ENCODE data around the gene PLPP3.

The PLPP3 gene

DNA sequence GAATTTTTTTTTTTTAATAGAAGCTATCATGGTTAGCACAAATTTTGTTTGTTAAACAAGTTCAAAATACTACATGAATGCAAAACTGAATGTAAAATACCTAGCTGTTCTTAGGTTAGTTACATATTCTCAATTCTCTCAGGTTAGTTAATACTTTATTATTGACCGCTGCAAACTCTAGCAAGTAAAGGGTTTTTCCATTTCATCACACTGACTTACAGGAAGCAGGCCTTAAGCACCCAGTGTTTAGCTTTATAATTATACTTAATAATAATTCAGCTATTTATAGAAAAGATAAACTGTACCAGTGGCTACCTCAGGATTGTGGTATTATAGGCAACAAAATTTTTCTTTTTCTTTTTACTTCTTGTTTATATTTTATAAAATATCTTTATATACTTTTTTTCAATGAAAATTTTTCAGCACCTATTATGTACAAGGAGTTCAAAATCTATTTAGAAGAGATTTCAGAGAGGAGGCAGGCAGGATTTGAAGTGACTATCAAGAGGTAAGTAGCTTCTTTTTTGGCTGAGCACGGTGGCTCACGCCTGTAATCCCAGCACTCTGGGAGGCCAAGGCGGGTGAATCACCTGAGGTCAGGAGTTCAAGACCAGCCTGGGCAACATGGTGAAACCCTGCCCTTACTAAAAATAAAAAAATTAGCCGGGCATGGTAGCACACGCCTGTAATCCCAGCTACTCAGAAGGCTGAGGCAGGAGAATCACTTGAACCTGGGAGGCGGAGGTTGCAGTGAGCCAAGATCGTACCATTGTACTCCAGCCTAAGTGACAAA lies 17.9 kb downstream of the PLPP3 start:
- CTCF ChIA-PET: interaction anchor here (0.7 kb wide), 3 partner anchors 22 to 364 kb away, joined by 3 to 5 read pairs (median 3); no protein-coding TSS in a partner anchor
- H3K4me3 ChIP-seq (ENCODE audit: low read depth, low read length): no peak overlapping the region
- no peak for TF ChIP-seq ZNF37A (tag by site-specific recombination; IDR thresholded peaks at IDR 0.05)
- TF ChIP-seq ZNF777 (tag by site-specific recombination; IDR thresholded peaks at IDR 0.05; ENCODE audit: borderline replicate concordance): no peak
- H3K4me1 ChIP-seq (ENCODE audit: control insufficient read depth, insufficient read depth, low read length): peaks cover 1% of the 10 kb centered on the region; the same call in 1 of the 2 replicates
- POLR2A ChIA-PET: no interaction called here
- H3K9me3 ChIP-seq (ENCODE audit: control insufficient read depth, insufficient read depth, low read depth, low read length): no peaks in the 10 kb centered on the region
- H3K36me3 ChIP-seq (ENCODE audit: control insufficient read depth in 2 of 2, insufficient read depth in 1 of 2, low read length in 2 of 2): no peaks in the 10 kb centered on the region
- no peak overlapping the region for H3K27ac ChIP-seq (ENCODE audit: extremely low read depth, low read depth, low read length)

- no peak for TF ChIP-seq KLF1 (tag by site-specific recombination; IDR thresholded peaks at IDR 0.05)
- TF ChIP-seq OVOL3 (tag by site-specific recombination; IDR thresholded peaks at IDR 0.05): no peak
- TF ChIP-seq ZNF248 (tag by site-specific recombination; IDR thresholded peaks at IDR 0.05): no peak
- no peak for TF ChIP-seq ZIC2 (tag by site-specific recombination; IDR thresholded peaks at IDR 0.05)
- TF ChIP-seq ZNF658 (tag by site-specific recombination; IDR thresholded peaks at IDR 0.05): no peak
- TF ChIP-seq ZNF350 (tag by site-specific recombination; IDR thresholded peaks at IDR 0.05): no peak
- no peak for TF ChIP-seq ZBTB21 (tag by site-specific recombination; IDR thresholded peaks at IDR 0.05)
- TF ChIP-seq ZNF555 (tag by site-specific recombination; conservative IDR thresholded peaks at IDR 0.05): no peak
- TF ChIP-seq, protein P1, sequence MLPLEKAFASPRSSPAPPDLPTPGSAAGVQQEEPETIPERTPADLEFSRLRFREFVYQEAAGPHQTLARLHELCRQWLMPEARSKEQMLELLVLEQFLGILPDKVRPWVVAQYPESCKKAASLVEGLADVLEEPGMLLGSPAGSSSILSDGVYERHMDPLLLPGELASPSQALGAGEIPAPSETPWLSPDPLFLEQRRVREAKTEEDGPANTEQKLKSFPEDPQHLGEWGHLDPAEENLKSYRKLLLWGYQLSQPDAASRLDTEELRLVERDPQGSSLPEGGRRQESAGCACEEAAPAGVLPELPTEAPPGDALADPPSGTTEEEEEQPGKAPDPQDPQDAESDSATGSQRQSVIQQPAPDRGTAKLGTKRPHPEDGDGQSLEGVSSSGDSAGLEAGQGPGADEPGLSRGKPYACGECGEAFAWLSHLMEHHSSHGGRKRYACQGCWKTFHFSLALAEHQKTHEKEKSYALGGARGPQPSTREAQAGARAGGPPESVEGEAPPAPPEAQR (tag by site-specific recombination; IDR thresholded peaks at IDR 0.05): no peak
- no peak for TF ChIP-seq MYNN (tag by site-specific recombination; IDR thresholded peaks at IDR 0.05; ENCODE audit: borderline replicate concordance)
- TF ChIP-seq, protein P2, sequence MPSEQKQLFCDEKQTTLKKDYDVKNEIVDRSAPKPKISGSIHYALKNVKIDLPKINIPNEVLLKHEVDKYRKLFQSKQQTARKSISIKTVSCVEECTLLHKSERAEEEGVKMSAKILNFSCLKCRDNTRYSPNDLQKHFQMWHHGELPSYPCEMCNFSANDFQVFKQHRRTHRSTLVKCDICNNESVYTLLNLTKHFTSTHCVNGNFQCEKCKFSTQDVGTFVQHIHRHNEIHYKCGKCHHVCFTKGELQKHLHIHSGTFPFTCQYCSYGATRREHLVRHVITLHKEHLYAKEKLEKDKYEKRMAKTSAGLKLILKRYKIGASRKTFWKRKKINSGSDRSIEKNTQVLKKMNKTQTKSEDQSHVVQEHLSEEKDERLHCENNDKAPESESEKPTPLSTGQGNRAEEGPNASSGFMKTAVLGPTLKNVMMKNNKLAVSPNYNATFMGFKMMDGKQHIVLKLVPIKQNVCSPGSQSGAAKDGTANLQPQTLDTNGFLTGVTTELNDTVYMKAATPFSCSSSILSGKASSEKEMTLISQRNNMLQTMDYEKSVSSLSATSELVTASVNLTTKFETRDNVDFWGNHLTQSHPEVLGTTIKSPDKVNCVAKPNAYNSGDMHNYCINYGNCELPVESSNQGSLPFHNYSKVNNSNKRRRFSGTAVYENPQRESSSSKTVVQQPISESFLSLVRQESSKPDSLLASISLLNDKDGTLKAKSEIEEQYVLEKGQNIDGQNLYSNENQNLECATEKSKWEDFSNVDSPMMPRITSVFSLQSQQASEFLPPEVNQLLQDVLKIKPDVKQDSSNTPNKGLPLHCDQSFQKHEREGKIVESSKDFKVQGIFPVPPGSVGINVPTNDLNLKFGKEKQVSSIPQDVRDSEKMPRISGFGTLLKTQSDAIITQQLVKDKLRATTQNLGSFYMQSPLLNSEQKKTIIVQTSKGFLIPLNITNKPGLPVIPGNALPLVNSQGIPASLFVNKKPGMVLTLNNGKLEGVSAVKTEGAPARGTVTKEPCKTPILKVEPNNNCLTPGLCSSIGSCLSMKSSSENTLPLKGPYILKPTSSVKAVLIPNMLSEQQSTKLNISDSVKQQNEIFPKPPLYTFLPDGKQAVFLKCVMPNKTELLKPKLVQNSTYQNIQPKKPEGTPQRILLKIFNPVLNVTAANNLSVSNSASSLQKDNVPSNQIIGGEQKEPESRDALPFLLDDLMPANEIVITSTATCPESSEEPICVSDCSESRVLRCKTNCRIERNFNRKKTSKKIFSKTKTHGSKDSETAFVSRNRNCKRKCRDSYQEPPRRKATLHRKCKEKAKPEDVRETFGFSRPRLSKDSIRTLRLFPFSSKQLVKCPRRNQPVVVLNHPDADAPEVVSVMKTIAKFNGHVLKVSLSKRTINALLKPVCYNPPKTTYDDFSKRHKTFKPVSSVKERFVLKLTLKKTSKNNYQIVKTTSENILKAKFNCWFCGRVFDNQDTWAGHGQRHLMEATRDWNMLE (tag by site-specific recombination; conservative IDR thresholded peaks at IDR 0.05; ENCODE audit: low read depth): no peak
- TF ChIP-seq YY1 (tag by site-specific recombination; IDR thresholded peaks at IDR 0.05): no peak
- no peak for TF ChIP-seq KLF16 (tag by site-specific recombination; IDR thresholded peaks at IDR 0.05)
- no peak for TF ChIP-seq ZNF561 (tag by site-specific recombination; IDR thresholded peaks at IDR 0.05; ENCODE audit: borderline replicate concordance)
- no peak for TF ChIP-seq ZNF433 (tag by site-specific recombination; IDR thresholded peaks at IDR 0.05; ENCODE audit: low read depth)
- ChIA-PET CTCF (interaction anchor here (0.7 to 1.3 kb wide), 2 partner anchors 29 to 281 kb away, joined by 3 to 4 read pairs; no protein-coding TSS in a partner anchor), POLR2A (interaction anchor here (1.3 kb wide), 1 partner anchor 22 kb away, joined by 4 read pairs; the partner anchor contains the start of gene PLPP3)
- Histone ChIP-seq H3K36me3 (ENCODE audit: control insufficient read depth in 2 of 2, insufficient read depth in 1 of 2, low read length in 2 of 2) (no peaks in the 10 kb centered on the region), H3K4me3 (ENCODE audit: low read depth, low read length) (no peak overlapping the region), H3K27ac (ENCODE audit: extremely low read depth, low read depth, low read length) (no peak overlapping the region), H3K4me1 (ENCODE audit: control insufficient read depth, insufficient read depth, low read length) (no peaks in the 10 kb centered on the region; the same call in 1 of the 2 replicates), H3K9me3 (ENCODE audit: control insufficient read depth, insufficient read depth, low read depth, low read length) (no peaks in the 10 kb centered on the region)
Observed at GRCh38 chr1:56557746-56558145, 21.6 kb downstream of the PLPP3 start.

Data from HEK293 (cell line).